Stimulated activated CD4-positive, alpha-beta T cell treated with anti-CD3 and anti-CD28 coated beads, Interleukin-4, amount 100 ng/mL, for 48 hours (primary cell): Measurements from ENCODE around the gene CYP24A1.

Experiments
- DNase-seq, 2 donors: peaks; one replicate each; pipeline ENCODE4 v3.0.0-alpha.2; 2020; ENCODE audit warnings: low read depth in 2 of 2

The CYP24A1 gene

GRCh38 chr20:54173653-54174456 is at the start of gene CYP24A1:
Gene CYP24A1 (minus strand): TSS chr20:54173986. CDS start chr20:54173579, 407 bp downstream.
- no peak for DNase-seq

- DNase-seq = no peak
Observed at GRCh38 chr20:54223285-54223684, 49.5 kb upstream of the CYP24A1 start.

GRCh38 chr20:54221996-54222890 is 48.5 kb upstream of the CYP24A1 start:
- no peak for DNase-seq

- DNase-seq = no peak
Observed at GRCh38 chr20:54221353-54221752, 47.6 kb upstream of the CYP24A1 start.

- DNase-seq = no peak
Observed at GRCh38 chr20:54220722-54221121, 46.9 kb upstream of the CYP24A1 start.

GRCh38 chr20:54219751-54220426 is 46.1 kb upstream of the CYP24A1 start:
- no peak for DNase-seq

- no peak for DNase-seq
Observed at GRCh38 chr20:54218470-54218869, 44.7 kb upstream of the CYP24A1 start.

GRCh38 chr20:54217762-54218161 is 44.0 kb upstream of the CYP24A1 start:
- DNase-seq = no peak

GRCh38 chr20:54215157-54215789 is 41.5 kb upstream of the CYP24A1 start:
- DNase-seq = no peak

- no peak for DNase-seq
Observed at GRCh38 chr20:54214566-54214965, 40.8 kb upstream of the CYP24A1 start.

GRCh38 chr20:54212871-54213270 is 39.1 kb upstream of the CYP24A1 start:
- DNase-seq = no peak

GRCh38 chr20:54212226-54212625 is 38.4 kb upstream of the CYP24A1 start:
- DNase-seq = no peak

- DNase-seq = no peak
Observed at GRCh38 chr20:54209216-54209813, 35.5 kb upstream of the CYP24A1 start.

- DNase-seq = no peak
Observed at GRCh38 chr20:54208548-54209176, 34.9 kb upstream of the CYP24A1 start.

GRCh38 chr20:54207743-54208547 is 34.2 kb upstream of the CYP24A1 start, which contains the start of gene PFDN4:
Gene PFDN4 (plus strand): TSS chr20:54208087. CDS start chr20:54208101, 14 bp downstream.
- DNase-seq = peak; percentile 66 to 76

- DNase-seq = no peak
Observed at GRCh38 chr20:54207053-54207742, 33.4 kb upstream of the CYP24A1 start.

GRCh38 chr20:54205450-54205849 is 31.7 kb upstream of the CYP24A1 start:
- DNase-seq = no peak

GRCh38 chr20:54204481-54204880 is 30.7 kb upstream of the CYP24A1 start:
- DNase-seq = no peak

- no peak for DNase-seq
Observed at GRCh38 chr20:54204063-54204462, 30.3 kb upstream of the CYP24A1 start.
